ACHN (cell line): Measurements from ENCODE around the gene ASTN2.

ENCODE experiments used
- DNase-seq: peaks from one replicate; pipeline ENCODE4 v3.0.0-alpha.2; 2015
- in situ Hi-C: cut with HindIII; loops from 2 replicates; pipeline ENCODE4 v1.10.0; 2017; ENCODE audit warnings: low sequenced_read_pairs, low pct_ligation_motif_present, low pct_unique_long_range_greater_than_20kb

The ASTN2 gene

GRCh38 chr9:117416856-117417255, 2.0 kb upstream of the ASTN2 start:
- in situ Hi-C loops = no loop called here
- DNase-seq = no peak

- DNase-seq = no peak
- in situ Hi-C loops = no loop called here
Observed at GRCh38 chr9:117415358-117415914, 579 bp upstream of the ASTN2 start.

GRCh38 chr9:117414220-117414905, 494 bp downstream of the ASTN2 start:
- in situ Hi-C loops = no loop called here
- peak; percentile 6 for DNase-seq

- in situ Hi-C loops = no loop called here
- DNase-seq = no peak
Observed at GRCh38 chr9:117413346-117414219, 1.3 kb downstream of the ASTN2 start.

GRCh38 chr9:117412841-117413240, 2.0 kb downstream of the ASTN2 start:
- no peak for DNase-seq

GRCh38 chr9:117412006-117412715, 2.7 kb downstream of the ASTN2 start:
- in situ Hi-C loops = no loop called here
- DNase-seq = no peak

More at GRCh38 chr9:117412841-117413240, 2.0 kb downstream of the ASTN2 start:
- in situ Hi-C loops = no loop called here

- in situ Hi-C loops = no loop called here
Observed at GRCh38 chr9:117411547-117411946, 3.3 kb downstream of the ASTN2 start.

GRCh38 chr9:117409321-117409720, 5.5 kb downstream of the ASTN2 start:
- in situ Hi-C loops = no loop called here
- DNase-seq = no peak

More at GRCh38 chr9:117411547-117411946, 3.3 kb downstream of the ASTN2 start:
- peak; percentile 57 for DNase-seq

- in situ Hi-C loops = no loop called here
- no peak for DNase-seq
Observed at GRCh38 chr9:117407436-117408022, 7.3 kb downstream of the ASTN2 start.

GRCh38 chr9:117405950-117406705, 8.7 kb downstream of the ASTN2 start:
- in situ Hi-C loops = no loop called here
- DNase-seq = no peak

- in situ Hi-C loops = no loop called here
- DNase-seq = no peak
Observed at GRCh38 chr9:117403848-117404247, 11.0 kb downstream of the ASTN2 start.

GRCh38 chr9:117403403-117403811, 11.4 kb downstream of the ASTN2 start:
- in situ Hi-C loops = no loop called here
- no peak for DNase-seq

GRCh38 chr9:117400171-117400570, 14.7 kb downstream of the ASTN2 start:
- no peak for DNase-seq
- in situ Hi-C loops = no loop called here

- in situ Hi-C loops = no loop called here
- DNase-seq = no peak
Observed at GRCh38 chr9:117395151-117395650, 19.7 kb downstream of the ASTN2 start.

GRCh38 chr9:117394655-117395054, 20.2 kb downstream of the ASTN2 start:
- in situ Hi-C loops = no loop called here
- DNase-seq = no peak

- DNase-seq = no peak
Observed at GRCh38 chr9:117392992-117393391, 21.9 kb downstream of the ASTN2 start.

GRCh38 chr9:117387422-117387821, 27.4 kb downstream of the ASTN2 start:
- DNase-seq = no peak
- in situ Hi-C loops = no loop called here

More at GRCh38 chr9:117392992-117393391, 21.9 kb downstream of the ASTN2 start:
- in situ Hi-C loops = no loop called here

GRCh38 chr9:117379341-117379740, 35.5 kb downstream of the ASTN2 start:
- no peak for DNase-seq
- in situ Hi-C loops = no loop called here
